ENCODE measurements around the gene CDKAL1. TPM values are rescaled to one million over a fixed set of nuclear protein-coding genes. Genes with fewer than 3 reads are reported as not detected.

CDKAL1 gene
- total and polyA plus RNA-seq, 9 of the 15 experiments (the other 6 are each of a cell fraction or from before 2014, with no cell fraction given), result 11.2 to 36.3 (median 20.1) TPM

GRCh38 chr6:21109391-21110178 is 575.3 kb downstream of the CDKAL1 start:
- Histone ChIP-seq H4K20me1 (replicated peaks; ENCODE audit: control insufficient read depth, insufficient read depth, low read length) (0 out of 2 replicates have a peak, but pooled peaks cover 2% of the 10 kb centered on the region), H3K4me1 (replicated peaks in 1 of 2; ENCODE audit: control insufficient read depth in 2 of 2, insufficient read depth in 2 of 2, low read length in 2 of 2) (no peaks in the 10 kb centered on the region), H3K36me3 (ENCODE audit: control insufficient read depth, insufficient read depth, low read length) (no peaks in the 10 kb centered on the region), H3K4me3 (no peak overlapping the region), H3K9me1 (ENCODE audit: control insufficient read depth, insufficient read depth, low read length) (no peaks in the 10 kb centered on the region), H3K9ac (ENCODE audit: insufficient read depth in 1 of 2, low read depth in 2 of 2, low read length in 2 of 2) (no peak overlapping the region), H3K27me3 (ENCODE audit: control insufficient read depth in 2 of 2, insufficient read depth in 2 of 2, low read length in 2 of 2) (no peaks in the 10 kb centered on the region), H3K27ac (ENCODE audit: extremely low read depth, low read depth, low read length) (no peak overlapping the region), H3K79me2 (ENCODE audit: control insufficient read depth, insufficient read depth, low read length) (no peaks in the 10 kb centered on the region), H3K9me3 (replicated peaks; ENCODE audit: control insufficient read depth, insufficient read depth, low read depth, low read length) (no peaks in the 10 kb centered on the region), H2AFZ (ENCODE audit: low read depth, low read length) (no peak overlapping the region), H3K4me2 (ENCODE audit: insufficient read depth, low read length) (no peak overlapping the region)
- ATAC-seq (peak; percentile 45; the same call in 1 of the 3 replicates), DNase-seq (ENCODE audit: extremely low read depth in 1 of 4, low spot score in 3 of 4) (peak in 2 of 4 experiments; percentile 23 to 25), FAIRE-seq (no peak)
- ChIA-PET POLR2A (interaction anchor here (0.7 to 1.9 kb wide), 3 partner anchors 8 to 26 kb away, joined by 3 to 6 read pairs (median 5); no protein-coding TSS in a partner anchor), CTCF (ENCODE audit: low intra/inter-chr PET ratio) (no interaction called here)
- intact Hi-C loops (cut with micrococcal nuclease), result no loop called here
- in situ Hi-C loops (cut with MboI), result no loop called here
- 49% methylated on average over 5 of the region's 5 CpGs for WGBS (ENCODE audit: insufficient coverage, low coverage, missing lambda C conversion rate)
- BruUV-seq (replicated peaks), result no TSS peak
- TF ChIP-seq CBFA2T2 (conservative IDR thresholded peaks at IDR 0.05) (peak; percentile 75), MIER1 (IDR thresholded peaks at IDR 0.05; ENCODE audit: low read depth) (no peak), BRCA1 (IDR thresholded peaks at IDR 0.05) (no peak), BRCA1 (CRISPR knock-in tag; IDR thresholded peaks at IDR 0.05) (no peak), ZNF408 (CRISPR knock-in tag; IDR thresholded peaks at IDR 0.05; ENCODE audit: low read depth) (no peak), CBX3 (IDR thresholded peaks at IDR 0.05; ENCODE audit: borderline replicate concordance in 1 of 2, low read length in 2 of 2) (no peak), XRCC5 (IDR thresholded peaks at IDR 0.05; ENCODE audit: low read depth, low read length) (no peak), ESRRB (CRISPR knock-in tag; IDR thresholded peaks at IDR 0.05; ENCODE audit: borderline replicate concordance) (no peak), ZFP1 (CRISPR knock-in tag; IDR thresholded peaks at IDR 0.05) (no peak), STAT6 (CRISPR knock-in tag; IDR thresholded peaks at IDR 0.05) (no peak), SMAD4 (CRISPR knock-in tag; conservative IDR thresholded peaks at IDR 0.05) (no peak), POLR2AphosphoS2 (IDR thresholded peaks at IDR 0.05; ENCODE audit: low read length) (no peak), ZNF384 (IDR thresholded peaks at IDR 0.05; ENCODE audit: low read depth, low read length) (peak; percentile 32; the same call in 1 of the 2 replicates), NR2C2 (CRISPR knock-in tag; IDR thresholded peaks at IDR 0.05) (no peak), NR2C2 (tag; IDR thresholded peaks at IDR 0.05) (no peak), ZNF57 (CRISPR knock-in tag; IDR thresholded peaks at IDR 0.05) (no peak)
- TF ChIP-seq, protein P1, sequence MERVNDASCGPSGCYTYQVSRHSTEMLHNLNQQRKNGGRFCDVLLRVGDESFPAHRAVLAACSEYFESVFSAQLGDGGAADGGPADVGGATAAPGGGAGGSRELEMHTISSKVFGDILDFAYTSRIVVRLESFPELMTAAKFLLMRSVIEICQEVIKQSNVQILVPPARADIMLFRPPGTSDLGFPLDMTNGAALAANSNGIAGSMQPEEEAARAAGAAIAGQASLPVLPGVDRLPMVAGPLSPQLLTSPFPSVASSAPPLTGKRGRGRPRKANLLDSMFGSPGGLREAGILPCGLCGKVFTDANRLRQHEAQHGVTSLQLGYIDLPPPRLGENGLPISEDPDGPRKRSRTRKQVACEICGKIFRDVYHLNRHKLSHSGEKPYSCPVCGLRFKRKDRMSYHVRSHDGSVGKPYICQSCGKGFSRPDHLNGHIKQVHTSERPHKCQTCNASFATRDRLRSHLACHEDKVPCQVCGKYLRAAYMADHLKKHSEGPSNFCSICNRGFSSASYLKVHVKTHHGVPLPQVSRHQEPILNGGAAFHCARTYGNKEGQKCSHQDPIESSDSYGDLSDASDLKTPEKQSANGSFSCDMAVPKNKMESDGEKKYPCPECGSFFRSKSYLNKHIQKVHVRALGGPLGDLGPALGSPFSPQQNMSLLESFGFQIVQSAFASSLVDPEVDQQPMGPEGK (CRISPR knock-in tag; IDR thresholded peaks at IDR 0.05; ENCODE audit: borderline replicate concordance), result no peak

Measured in K562 (cell line).